DOHH2 (cell line): ENCODE data around the gene CDV3.

Source experiments
- H3F3A ChIP-seq: fragments of 200-600 bp; sonication (generic), shearing (Covaris generic); 2 replicates; pipeline ENCODE4 v1.6.0; 2016; ENCODE audit warnings: antibody characterized with exemption, mild to moderate bottlenecking; ENCODE audit not compliant: control insufficient read depth, insufficient read depth
- H3K27ac ChIP-seq: fragments of 200-600 bp; sonication (generic); 2 replicates; pipeline ENCODE4 v1.5.1; 2014; ENCODE audit warnings: low read depth, mild to moderate bottlenecking, low read length, moderate library complexity
- H3K27me3 ChIP-seq: fragments of 200-600 bp; sonication (generic); 2 replicates; pipeline ENCODE4 v1.6.1; 2014; ENCODE audit warnings: mild to moderate bottlenecking, low read length, mixed read lengths; ENCODE audit not compliant: control insufficient read depth
- H3K36me3 ChIP-seq: fragments of 200-600 bp; sonication (generic); 2 replicates; pipeline ENCODE4 v1.6.1; 2014; ENCODE audit warnings: mild to moderate bottlenecking, low read length, moderate library complexity, mixed read lengths; ENCODE audit not compliant: control insufficient read depth
- H3K4me1 ChIP-seq: fragments of 200-600 bp; sonication (generic); 2 replicates; pipeline ENCODE4 v1.6.1; 2014; ENCODE audit warnings: mild to moderate bottlenecking, low read length, mixed read lengths; ENCODE audit not compliant: control insufficient read depth
- H3K4me2 ChIP-seq: fragments of 200-600 bp; sonication (generic); 2 replicates; pipeline ENCODE4 v1.6.0; 2014; ENCODE audit warnings: mild to moderate bottlenecking, low read length, moderate library complexity
- H3K4me3 ChIP-seq: fragments of 200-600 bp; sonication (generic); 2 replicates; pipeline ENCODE4 v1.5.1; 2014; ENCODE audit warnings: mild to moderate bottlenecking, low read length, mixed read lengths
- H3K79me2 ChIP-seq: fragments of 200-600 bp; sonication (generic); 2 replicates; pipeline ENCODE4 v1.6.1; 2014; ENCODE audit warnings: mild to moderate bottlenecking, low read length, mixed read lengths; ENCODE audit not compliant: control insufficient read depth
- H3K9me2 ChIP-seq: fragments of 200-600 bp; sonication (generic); replicated peaks from 2 replicates; pipeline ENCODE4 v1.6.1; 2014; ENCODE audit warnings: mild to moderate bottlenecking, low read length, mixed read lengths; ENCODE audit not compliant: control insufficient read depth
- H3K9me3 ChIP-seq: fragments of 200-600 bp; sonication (generic); 2 replicates; pipeline ENCODE4 v1.6.1; 2014; ENCODE audit warnings: antibody characterized with exemption, low read length, mixed read lengths; ENCODE audit not compliant: control insufficient read depth, insufficient read depth
- H4K20me1 ChIP-seq: fragments of 200-600 bp; sonication (generic); 2 replicates; pipeline ENCODE4 v1.6.0; 2014; ENCODE audit warnings: low read depth, mild to moderate bottlenecking, antibody characterized with exemption, low read length, moderate library complexity; ENCODE audit not compliant: control insufficient read depth, insufficient read depth
- EZH2phosphoT487 ChIP-seq: fragments of 200-600 bp; sonication (generic); IDR thresholded peaks from 2 replicates; pipeline ENCODE4 v1.6.1; 2017; ENCODE audit warnings: borderline replicate concordance, mild to moderate bottlenecking, antibody characterized with exemption, low read length, moderate library complexity, mixed read lengths
- TF ChIP-seq, protein P1 (sequence below): fragments of 200-600 bp; sonication (generic); IDR thresholded peaks from one replicate; pipeline ENCODE4 v1.5.1; 2014; ENCODE audit warnings: antibody characterized with exemption, mild to moderate bottlenecking, low read depth, low read length; ENCODE audit not compliant: poor library complexity, severe bottlenecking

Gene CDV3

DNA sequence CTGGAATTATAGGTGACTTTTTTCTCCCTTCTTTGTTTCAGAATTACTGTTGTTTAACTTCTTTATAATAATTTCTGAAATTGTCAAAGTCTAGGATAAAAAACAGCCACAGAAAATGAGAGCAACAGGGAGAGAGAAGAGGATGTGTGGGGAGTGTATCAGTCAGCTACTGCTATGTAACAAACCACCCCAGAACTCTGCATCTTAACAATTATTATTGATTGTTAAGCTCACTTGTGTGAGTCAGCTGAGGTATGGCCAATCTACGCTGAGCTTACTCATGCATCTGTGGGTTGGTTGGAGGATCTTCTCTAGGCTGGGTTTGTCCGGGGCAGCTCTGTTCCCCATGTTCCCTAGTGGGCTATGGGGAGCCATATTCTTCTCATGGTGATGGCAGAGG is 43.7 kb upstream of the CDV3 start:
- Histone ChIP-seq H3K4me2 (no peak overlapping the region), H3K9me3 (peaks cover 5% of the 10 kb centered on the region; the same call in 1 of the 2 replicates), H3K36me3 (no peaks in the 10 kb centered on the region), H3F3A (no peaks in the 10 kb centered on the region), H3K4me1 (peaks cover 8% of the 10 kb centered on the region), H3K9me2 (no peaks in the 10 kb centered on the region), H3K79me2 (no peaks in the 10 kb centered on the region), H3K4me3 (no peak overlapping the region), H3K27me3 (no peaks in the 10 kb centered on the region), H3K27ac (no peak overlapping the region), H4K20me1 (no peaks in the 10 kb centered on the region)
- no peak for TF ChIP-seq EZH2phosphoT487
- TF ChIP-seq, protein P1, sequence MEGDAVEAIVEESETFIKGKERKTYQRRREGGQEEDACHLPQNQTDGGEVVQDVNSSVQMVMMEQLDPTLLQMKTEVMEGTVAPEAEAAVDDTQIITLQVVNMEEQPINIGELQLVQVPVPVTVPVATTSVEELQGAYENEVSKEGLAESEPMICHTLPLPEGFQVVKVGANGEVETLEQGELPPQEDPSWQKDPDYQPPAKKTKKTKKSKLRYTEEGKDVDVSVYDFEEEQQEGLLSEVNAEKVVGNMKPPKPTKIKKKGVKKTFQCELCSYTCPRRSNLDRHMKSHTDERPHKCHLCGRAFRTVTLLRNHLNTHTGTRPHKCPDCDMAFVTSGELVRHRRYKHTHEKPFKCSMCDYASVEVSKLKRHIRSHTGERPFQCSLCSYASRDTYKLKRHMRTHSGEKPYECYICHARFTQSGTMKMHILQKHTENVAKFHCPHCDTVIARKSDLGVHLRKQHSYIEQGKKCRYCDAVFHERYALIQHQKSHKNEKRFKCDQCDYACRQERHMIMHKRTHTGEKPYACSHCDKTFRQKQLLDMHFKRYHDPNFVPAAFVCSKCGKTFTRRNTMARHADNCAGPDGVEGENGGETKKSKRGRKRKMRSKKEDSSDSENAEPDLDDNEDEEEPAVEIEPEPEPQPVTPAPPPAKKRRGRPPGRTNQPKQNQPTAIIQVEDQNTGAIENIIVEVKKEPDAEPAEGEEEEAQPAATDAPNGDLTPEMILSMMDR = no peak

DNA sequence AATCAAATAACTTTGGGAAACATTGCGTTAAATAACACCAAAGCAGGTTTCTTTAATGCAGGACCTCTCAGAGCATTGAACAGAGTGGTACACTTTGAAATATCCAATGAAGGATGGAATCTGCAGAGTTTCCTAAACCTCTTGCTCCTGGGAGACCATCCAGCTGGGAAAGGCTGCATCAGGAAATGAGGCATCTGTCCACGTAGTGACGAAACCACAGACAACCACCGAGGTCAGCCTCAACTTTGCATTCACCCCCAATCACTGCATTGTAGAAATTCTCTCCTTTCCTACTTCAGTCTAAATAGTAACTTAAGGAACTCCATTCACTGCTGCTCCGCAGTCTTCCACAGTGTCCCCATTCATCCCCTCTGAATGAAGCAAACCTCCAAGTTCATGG is 41.5 kb upstream of the CDV3 start:
- Histone ChIP-seq H3K4me1 (peaks cover 4% of the 10 kb centered on the region; the same call in 1 of the 2 replicates), H3K4me2 (no peak overlapping the region), H4K20me1 (no peaks in the 10 kb centered on the region), H3K79me2 (no peaks in the 10 kb centered on the region), H3K27me3 (no peaks in the 10 kb centered on the region), H3F3A (no peaks in the 10 kb centered on the region), H3K36me3 (no peaks in the 10 kb centered on the region), H3K9me3 (peaks cover 5% of the 10 kb centered on the region; the same call in 1 of the 2 replicates), H3K4me3 (no peak overlapping the region), H3K27ac (no peak overlapping the region), H3K9me2 (no peaks in the 10 kb centered on the region)
- TF ChIP-seq EZH2phosphoT487 = no peak
- TF ChIP-seq, protein P1 = no peak

DNA sequence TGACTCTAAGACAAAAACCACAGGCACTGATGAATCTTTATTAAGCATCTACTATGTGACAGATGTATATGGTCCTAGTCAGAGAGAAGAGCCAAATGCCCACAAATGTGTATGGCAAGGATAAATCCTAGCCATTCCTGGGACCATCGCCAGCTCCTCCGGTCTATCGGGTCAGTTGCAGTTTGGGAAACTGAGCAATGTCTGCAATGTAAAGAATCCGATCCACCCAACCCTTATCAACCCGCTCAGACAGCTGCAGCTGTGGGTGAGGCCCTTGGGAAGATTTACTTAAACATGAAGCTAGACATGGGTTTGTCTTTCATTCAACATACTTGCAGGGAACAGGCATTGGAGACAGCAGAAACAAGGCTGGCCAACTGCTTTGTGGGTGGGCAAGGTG is 40.5 kb upstream of the CDV3 start:
- Histone ChIP-seq H3K4me2 (no peak overlapping the region), H4K20me1 (no peaks in the 10 kb centered on the region), H3K9me3 (peaks cover 5% of the 10 kb centered on the region; the same call in 1 of the 2 replicates), H3K9me2 (no peaks in the 10 kb centered on the region), H3K79me2 (no peaks in the 10 kb centered on the region), H3K36me3 (no peaks in the 10 kb centered on the region), H3K4me3 (no peak overlapping the region), H3K27me3 (no peaks in the 10 kb centered on the region), H3K4me1 (peaks cover 4% of the 10 kb centered on the region; the same call in 1 of the 2 replicates), H3F3A (no peaks in the 10 kb centered on the region), H3K27ac (no peak overlapping the region)
- TF ChIP-seq, protein P1 = no peak
- no peak for TF ChIP-seq EZH2phosphoT487
